Amygdala (tissue), 56 donors: ENCODE measurements around the gene CLCN1.
A peak's percentile ranks its signal among the peaks of the same experiment; 100 is the strongest.

Experiments
- DNase-seq, 56 donors: peaks; one replicate each; lab custom pipeline; 2025; lab: John Stamatoyannopoulos, UW

CLCN1 gene

DNA sequence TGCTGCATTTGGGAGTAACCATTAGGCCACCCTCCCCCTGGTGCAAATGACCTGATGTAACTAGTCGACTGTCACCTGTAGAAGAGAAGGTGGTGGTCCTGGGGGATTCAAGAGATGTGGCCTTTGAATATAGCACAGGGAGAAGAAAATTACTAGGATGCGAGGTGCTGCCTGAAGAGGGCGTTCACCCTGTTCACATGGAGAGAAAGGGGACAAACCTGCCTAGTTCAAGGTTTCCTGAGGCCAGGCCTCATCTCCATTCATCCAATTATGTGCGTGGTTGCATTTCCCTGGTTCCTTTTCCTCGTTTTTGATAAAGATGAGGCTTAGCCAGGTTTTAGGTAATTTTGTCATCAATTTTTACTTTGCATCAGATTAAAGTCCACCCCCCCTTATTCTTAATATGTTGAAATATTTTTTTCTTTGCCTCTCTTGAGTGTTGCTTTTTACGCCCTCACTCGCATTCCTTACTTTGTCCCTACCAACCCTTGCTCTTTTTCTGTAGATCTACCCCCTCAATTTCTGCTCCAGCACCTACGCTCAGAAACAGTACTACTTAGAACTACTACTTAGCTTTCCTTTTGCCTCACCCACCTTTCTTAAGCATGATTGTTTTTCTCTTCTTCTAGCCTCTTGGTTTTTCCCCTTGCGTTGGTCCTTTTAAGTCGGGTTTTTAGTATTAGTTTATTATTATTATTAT lies 13.7 kb downstream of the CLCN1 start:
- no peak for DNase-seq

DNA sequence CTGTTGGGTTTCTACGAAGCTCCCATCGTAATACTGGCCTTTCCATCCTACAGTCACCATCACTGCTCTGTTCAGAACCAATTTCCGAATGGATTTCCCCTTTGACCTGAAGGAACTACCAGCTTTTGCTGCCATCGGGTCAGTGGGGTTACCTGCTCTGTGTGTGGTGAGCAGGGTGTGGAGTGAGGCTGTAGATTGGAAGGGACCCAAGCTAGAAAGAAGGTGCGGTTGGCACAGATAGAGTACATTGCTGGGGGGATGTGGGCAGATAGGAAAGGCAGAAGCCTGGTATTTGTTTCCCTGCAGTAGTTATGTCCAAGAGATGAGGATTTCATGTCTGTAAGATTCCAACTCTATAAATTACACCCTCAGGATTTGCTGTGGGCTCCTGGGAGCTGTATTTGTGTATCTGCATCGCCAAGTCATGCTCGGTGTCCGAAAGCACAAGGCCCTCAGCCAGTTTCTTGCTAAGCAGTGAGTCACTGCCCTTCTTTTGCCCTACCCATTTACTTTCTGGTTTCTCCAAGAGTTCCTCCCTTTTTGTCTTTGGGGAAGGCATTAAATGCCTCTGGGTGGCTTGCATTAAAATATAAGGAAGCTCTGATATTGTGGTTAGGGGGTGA lies 15.4 kb downstream of the CLCN1 start:
- no peak for DNase-seq

DNA sequence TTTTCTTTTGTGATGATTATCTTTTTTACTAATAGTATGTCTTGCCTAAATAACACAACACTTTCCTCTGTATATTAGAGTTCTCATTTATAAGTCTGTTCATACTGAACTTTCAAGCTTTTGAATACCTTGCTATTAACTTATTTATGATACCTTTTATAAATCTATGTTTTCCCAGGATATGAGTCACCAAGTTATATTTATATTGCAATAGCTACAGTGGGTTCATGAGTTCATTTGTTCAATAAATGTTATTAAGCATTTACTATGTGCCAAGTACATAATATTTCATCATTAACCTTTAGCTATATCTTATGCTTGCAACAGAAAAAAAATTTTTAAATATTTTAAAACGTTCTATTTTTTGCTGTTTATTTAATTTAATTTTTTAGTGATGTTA lies 18.3 kb downstream of the CLCN1 start:
- no peak for DNase-seq

DNA sequence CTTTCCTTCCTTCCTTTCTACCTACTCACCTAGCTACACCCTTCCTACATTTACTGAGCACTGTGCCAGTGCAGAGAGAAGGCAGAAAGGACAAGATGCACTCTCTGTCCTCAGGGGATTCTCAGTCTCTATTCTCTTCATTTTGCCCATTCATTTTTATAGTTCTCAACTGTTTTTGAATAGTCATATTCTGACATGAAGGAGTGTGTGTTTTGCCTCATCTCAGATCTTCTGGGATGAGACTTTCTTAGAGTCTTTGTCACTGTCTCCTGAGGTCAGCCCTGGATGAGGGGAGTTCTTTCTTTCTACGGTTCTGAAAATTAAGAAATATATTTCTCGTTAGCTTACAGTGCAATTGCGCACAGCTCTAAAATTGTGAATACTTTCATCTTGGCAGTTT lies 21.3 kb downstream of the CLCN1 start:
- DNase-seq: no peak

DNA sequence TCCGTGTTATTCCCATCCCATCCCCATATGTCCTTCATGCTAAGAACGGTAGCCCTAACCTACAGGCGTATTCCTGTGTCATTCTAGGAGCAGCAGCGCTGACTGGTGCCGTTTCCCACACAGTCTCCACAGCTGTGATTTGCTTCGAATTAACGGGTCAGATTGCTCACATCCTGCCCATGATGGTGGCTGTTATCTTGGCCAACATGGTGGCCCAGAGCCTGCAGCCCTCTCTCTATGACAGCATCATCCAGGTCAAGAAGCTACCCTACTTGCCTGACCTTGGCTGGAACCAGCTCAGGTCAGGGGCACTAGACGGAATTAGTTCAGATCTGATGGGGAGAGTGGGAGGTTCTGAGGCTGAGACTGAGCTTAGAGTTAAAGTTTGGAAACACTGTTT lies 25.9 kb downstream of the CLCN1 start:
- no peak for DNase-seq

DNA sequence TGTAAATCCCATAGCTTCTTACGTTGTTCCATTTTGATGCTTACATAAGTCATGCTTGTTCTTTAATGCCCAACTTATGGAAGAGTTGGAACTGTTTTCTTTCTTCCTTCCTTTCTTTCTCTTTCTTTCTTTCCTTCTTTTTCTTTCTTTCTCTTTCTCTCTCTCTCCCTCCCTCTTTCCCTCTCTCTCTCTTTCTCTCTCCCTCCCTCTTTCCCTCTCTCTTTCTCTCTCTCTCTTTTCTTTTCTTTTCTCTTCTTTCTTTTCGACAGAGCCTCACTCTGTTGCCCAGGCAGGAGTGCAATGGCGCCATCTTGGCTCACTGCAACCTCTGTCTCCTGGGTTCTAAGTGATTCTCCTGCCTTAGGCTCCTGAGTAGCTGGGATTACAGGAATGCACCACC lies 27.7 kb downstream of the CLCN1 start:
- no peak for DNase-seq

DNA sequence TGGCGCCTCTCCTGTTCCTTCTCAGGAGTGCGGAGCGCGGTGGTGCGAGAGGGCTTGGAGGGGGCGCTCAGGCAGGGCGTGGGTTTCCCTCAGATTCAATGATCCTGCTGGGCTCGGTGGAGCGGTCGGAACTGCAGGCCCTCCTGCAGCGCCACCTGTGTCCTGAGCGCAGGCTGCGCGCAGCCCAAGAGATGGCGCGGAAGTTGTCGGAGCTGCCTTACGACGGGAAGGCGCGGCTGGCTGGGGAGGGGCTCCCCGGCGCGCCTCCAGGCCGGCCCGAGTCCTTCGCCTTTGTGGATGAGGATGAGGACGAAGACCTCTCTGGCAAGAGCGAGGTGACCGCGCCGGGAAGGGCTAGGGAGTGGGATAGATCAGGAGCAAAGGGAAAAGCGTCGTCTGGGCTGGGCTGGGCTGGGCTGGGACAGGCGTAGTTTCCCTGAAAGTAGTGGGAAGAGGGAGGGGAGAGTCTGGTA lies 29.6 kb downstream of the CLCN1 start:
- DNase-seq: peak in 2 of 56 donors; percentile 22 to 42

DNA sequence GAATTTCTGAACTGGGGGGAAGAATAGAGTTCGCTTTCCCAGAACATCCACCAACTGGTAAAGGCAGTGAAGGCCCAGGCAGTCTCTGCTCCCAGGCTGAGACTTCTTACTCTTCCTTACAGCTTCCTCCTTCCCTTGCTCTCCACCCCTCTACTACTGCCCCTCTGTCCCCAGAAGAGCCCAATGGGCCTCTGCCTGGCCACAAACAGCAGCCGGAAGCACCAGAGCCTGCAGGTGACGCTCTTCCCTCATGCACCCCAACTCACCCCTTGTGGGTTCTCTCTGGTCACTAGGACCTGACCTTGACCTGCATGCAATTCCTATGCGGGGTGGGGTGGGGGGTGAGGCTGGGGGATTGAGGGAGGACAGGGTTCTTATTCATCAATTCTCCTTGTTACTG lies 30.1 kb downstream of the CLCN1 start:
- DNase-seq: no peak

DNA sequence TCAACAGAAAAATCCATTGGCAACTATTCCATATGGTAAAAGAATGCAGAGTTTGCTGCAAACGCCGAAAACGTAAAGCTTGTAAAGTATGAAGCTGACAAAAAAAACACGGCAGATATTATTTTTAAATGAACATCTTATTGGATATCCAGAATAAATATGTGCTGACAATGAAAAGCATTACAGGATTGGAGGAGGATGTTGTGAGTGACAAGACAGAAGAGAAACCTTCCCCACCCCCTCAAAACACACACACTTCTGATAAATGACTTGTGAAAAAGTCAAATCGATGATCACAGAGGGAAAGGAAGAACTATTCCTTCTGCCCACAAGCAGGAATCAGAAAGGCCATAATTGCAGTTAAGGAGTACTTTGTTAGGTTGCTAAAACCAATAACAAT lies 32.0 kb downstream of the CLCN1 start:
- no peak for DNase-seq

DNA sequence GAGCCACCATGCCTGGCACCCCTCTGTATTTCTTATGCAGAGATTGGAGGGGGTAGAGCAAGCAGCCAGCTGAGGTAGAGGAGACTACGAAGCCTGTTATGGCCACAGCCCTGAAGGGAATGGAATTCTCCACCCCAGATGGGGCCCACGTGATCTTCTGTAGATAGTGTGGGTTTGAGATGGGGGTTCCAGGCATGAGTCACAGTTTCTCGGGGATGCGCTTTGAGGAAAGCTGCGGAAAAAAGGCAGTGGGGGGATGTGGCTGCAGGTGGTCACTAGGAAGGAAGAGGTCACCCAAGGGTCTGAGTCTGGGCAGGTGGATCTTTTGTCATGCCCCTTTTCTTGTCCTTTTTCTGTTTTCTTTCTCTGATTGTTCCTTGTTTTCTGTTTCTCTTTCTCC lies 35.1 kb downstream of the CLCN1 start:
- DNase-seq: peak in 4 of 56 donors; percentile 24 to 52 (median 25)

DNA sequence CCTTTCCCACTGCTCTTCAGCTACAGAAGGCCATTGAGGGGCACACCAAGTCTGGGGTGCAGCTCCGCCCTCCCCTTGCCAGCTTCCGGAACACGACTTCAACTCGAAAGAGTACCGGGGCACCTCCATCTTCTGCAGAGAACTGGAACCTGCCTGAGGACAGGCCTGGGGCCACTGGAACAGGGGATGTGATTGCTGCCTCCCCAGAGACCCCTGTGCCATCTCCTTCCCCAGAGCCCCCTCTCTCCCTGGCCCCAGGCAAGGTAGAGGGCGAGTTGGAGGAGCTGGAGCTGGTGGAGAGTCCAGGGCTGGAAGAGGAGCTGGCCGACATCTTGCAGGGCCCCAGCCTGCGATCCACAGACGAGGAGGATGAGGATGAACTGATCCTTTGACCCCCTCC lies 35.7 kb downstream of the CLCN1 start:
- DNase-seq: no peak

DNA sequence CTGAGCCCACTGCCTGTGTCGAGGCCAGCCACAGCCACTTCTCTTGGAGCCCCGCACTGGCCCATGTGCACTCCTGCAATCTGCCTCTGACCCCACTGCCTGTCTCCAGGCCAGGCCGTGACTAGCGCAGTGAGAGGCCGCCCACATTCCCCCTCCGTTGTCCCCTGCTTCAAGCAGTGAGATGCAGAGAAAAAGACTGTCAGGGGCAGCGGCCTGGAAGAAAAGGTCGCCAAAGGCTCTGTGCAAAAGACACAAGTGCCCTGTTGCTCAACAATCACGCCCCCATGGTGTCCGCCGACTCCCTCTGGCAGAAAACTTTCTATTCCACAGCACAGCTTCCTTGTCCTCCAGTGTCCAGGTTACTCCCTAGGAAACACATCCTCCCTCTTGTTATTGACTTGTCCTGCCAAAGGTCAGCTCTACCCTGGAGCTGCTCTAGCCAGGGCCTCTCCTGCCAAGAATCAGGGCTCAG lies 36.7 kb downstream of the CLCN1 start:
- DNase-seq: no peak

DNA sequence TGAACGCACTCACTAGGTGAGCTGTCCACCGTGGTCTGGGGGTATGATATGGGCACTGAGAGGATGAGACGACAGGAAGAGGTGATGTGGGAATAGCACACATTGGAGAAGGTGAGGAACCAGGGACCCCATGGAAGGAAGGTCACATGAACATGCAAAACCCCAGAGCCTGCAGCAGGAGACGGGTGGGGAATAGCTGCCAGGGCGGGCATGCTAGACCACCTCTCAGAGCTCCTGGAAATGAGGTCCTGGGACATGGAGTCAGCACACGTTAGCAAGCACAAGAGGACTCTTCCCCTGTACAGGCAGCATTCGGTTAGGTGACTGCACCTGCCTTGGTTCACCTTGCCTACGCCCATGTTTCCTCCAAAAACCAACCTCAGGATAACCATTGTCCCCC lies 38.5 kb downstream of the CLCN1 start:
- DNase-seq: no peak

DNA sequence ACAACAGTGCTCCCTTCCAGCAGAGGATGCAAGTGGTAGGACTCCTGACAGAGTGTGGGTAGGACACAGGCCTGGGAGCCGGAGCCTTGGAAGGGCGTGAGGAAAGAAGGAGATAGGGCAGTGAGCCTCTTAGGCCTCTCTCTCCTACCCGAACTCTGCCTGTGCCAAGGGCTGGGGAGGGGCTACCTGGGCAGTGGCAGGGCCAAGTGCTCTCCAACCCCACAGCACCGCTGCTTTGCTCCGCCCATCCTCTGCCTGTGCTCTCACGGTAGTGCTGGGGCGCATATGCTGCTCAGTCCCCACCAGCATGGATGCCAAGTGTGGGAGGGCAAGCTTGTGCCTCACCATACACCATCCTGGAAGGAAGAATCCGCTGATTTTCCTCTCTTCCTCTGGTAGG lies 39.1 kb downstream of the CLCN1 start:
- no peak for DNase-seq

DNA sequence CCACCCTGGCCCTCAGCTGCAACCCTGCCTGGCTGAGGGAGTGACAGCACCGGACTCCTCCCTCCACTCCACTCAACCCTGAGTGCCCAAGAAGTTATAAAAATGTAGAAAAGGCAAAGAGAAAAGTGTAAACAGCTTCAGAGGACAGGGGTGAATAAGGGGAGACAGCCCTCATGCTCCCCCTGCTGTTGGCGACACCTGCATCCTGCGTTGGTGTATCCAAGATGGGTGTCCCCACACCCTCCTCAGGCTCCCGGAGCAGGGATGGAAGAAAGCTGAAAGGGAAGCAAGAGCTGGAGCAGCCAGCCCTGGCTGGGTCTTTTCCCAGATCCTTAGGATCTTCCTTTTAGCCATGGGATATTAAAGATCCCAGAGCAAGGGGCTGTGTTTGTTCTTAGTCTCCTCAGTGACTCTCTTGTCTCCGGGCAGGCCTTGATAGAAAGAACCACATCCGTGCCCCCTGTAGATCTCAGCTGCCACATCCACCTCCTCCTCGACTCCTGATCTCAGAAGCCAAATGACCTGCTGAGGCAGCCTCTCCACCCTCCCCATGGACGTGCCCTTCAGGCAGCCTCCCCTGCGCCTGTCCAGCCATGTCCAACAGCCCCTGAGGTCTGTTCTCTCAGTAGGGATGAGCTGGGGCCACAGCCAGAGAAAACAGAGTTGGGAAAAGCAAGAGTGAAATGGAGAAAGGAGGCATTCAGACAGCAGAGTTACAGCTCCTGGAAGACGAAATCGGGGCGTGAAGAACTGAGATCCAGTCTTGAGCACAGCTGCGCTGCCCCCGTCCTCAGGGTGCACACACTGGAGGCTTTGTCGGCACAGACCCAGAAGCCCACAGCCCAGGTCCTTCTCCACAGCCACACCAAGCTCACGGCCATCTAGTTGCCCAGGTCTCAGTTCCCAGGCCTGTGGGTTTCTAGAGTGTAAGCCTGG lies 39.8 kb downstream of the CLCN1 start:
- DNase-seq: peak in 1 of 56 donors; percentile 17

DNA sequence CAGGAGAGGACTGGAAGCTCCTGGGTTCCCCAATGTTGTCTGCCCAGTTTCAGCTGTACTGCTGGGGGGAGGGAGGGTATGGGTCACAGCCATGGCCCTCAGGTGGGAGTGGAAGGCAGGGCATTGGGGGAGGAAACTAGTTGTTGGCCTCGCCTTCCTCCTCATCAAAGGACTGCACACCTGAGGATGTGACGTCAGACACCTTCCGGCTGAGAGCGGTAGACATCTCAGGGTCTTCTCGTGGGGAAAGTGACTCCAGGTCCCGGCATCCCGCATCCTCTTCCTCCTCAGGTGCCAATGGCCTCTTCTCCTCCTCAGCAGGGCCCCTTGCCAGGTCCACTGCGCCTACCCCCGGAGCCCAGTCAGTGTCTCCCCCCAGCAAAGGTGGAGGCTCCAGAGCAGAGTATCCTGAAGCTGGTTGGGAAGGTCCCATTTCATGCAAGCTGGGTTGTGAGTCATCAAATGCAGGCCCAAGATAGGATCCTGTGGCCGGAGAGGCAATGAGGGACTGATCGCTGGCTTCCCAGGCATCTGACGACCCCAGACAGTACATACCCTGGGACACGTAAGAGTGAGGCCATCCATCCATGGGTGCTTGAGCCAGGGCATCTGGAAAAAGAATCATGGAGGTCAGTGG lies 40.6 kb downstream of the CLCN1 start:
- DNase-seq: no peak

DNA sequence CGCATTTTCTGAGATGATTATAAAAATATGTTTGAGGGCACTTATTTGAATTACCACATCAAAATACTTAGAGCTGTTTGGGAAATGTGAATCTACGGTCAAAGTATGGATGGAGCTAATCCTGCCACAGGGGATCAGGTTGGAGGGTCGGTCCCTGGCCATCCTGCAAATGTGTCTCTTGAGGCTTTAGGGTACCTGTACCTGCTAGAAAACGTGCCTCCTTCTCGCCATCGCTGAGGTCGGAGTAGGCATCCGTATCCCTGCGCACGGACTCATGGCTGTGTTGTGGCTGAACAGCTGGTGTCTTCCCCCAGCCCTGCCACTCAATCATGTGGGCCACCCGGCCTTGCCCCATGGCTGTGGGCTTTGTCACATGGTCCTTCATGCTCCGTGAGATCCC lies 42.7 kb downstream of the CLCN1 start:
- DNase-seq: no peak

DNA sequence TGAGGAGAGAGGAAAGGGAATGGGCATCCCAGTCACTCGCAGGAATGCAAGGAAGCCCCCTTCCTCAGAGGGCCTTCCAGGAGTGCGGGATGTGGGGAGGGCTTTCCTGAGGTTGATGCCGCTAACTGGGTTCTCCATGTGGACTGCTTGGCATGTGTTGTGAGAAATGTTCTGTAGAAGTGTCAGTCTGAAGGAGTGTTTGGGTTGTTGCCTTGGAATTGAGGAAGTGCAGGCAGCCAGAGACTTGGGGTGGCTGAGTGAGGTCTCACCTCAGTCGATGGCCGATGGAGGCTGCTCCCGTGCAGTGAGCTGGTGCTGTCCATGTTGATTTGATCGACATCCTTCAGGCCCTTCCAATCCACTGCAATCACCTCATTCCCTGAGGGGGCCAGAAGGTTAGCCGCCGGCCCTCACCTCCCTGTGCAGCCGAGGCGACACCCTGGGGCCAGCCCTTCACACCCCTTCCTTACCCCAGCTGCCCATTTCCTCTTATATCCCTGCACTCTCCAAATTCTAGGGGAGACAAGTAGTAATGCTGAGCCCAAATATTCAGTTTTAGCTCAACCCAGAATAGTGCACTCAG lies 44.0 kb downstream of the CLCN1 start:
- no peak for DNase-seq

DNA sequence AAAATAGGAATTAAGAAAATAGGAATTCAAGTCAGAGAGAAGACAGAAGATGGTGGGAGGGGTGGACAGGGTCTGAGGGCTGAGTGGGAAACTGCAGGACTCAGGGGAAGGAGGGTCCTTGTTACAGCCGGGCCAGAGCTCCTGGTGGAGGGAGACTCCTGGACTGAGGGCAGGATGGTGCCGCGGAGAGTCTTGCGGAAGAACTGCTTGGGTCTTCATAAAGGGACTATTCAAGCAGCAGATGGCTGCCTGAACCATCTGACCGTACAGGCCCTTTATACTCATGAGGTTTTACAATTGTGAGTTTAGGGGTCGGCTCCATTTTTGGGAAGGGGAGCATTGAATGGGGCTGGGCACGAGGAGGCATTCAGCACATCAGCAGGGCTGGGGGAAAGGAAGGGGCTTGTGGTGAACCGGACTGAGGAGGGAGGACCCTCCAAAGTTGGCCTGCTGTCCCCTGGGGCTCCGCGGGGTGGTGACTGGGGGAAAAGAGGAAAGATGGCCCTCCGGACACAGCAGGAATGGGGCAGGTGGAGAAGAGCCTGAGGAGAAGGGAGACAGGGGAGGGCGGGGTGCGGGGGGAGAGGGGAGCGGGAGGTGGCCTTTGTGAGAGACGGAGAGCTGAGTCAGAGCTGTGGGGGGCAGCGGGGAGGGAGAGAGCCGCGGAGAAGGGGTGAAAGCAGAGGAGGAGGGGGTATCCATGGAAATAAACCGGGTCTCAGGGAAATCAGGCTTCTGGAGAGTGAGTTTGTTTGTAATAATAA lies 45.1 kb downstream of the CLCN1 start:
- peak in 20 of 56 donors; percentile 13 to 58 (median 39) for DNase-seq
